ENCODE results near the gene UNC5A. TPM values are rescaled to one million over a fixed set of nuclear protein-coding genes. Genes with fewer than 3 reads are reported as not detected.

Gene UNC5A
- total and polyA plus RNA-seq, 9 of the 15 experiments (the other 6 are each of a cell fraction or from before 2014, with no cell fraction given): not detected

DNA sequence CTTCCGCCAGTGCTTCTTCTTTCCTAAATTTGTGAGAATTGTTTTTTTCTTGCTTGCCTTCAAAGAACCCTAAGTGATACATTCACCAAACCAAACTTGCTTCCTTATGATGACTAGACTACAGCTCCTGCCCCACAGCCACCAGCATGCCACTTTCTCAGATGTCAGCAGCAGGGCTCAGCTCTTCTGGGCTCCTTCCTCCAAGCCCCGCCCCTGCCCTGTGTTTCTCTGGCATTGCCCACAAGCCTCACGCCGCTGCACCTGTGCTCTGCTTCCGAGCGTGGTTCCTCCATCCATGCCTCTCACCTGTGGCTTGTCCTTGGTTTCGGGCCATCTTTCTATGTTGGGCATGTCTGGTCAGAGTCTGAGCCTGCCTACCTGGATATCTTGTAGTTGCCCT, 10.6 kb downstream of the UNC5A start (continued):
- TF ChIP-seq, protein P1, sequence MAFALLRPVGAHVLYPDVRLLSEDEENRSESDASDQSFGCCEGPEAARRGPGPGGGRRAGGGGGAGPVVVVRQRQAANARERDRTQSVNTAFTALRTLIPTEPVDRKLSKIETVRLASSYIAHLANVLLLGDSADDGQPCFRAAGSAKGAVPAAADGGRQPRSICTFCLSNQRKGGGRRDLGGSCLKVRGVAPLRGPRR (CRISPR knock-in tag; IDR thresholded peaks at IDR 0.05): no peak
- no peak for TF ChIP-seq CBX2 (IDR thresholded peaks at IDR 0.05; ENCODE audit: insufficient read depth, low read length, poor library complexity, severe bottlenecking)
- TF ChIP-seq, protein P2, sequence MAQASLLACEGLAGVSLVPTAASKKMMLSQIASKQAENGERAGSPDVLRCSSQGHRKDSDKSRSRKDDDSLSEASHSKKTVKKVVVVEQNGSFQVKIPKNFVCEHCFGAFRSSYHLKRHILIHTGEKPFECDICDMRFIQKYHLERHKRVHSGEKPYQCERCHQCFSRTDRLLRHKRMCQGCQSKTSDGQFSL (CRISPR knock-in tag; IDR thresholded peaks at IDR 0.05): no peak
- TF ChIP-seq, protein P2 (tag; IDR thresholded peaks at IDR 0.05): no peak
- no peak for TF ChIP-seq SMARCA4 (IDR thresholded peaks at IDR 0.05)

DNA sequence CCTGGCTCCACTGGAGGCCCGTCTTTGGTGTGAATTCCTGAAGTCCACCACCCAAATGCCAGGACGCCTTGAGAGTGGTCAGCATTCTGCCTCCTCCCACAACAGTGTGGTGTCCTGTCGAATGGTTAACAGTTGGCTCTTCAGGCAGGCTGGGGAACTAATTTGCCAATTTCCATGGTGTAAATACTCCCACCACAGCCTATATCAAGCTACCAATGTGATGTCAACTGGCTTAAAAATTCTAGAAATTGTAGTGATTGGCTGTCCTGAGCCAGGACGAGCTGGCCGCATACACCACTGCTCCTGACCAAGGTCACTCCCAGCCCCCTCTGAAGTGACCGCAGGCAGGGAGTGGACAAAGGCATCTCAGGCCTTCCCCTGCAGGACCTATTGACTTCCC, 11.1 kb downstream of the UNC5A start:
- Histone ChIP-seq H3K27me3 (ENCODE audit: control insufficient read depth in 2 of 2, insufficient read depth in 2 of 2, low read length in 2 of 2) (peaks cover 41 to 86% of the 10 kb centered on the region in 2 experiments), H3K9me3 (replicated peaks; ENCODE audit: control insufficient read depth, insufficient read depth, low read depth, low read length) (no peaks in the 10 kb centered on the region), H3K4me2 (ENCODE audit: insufficient read depth, low read length) (no peak overlapping the region), H3K27ac (ENCODE audit: extremely low read depth, low read depth, low read length) (no peak overlapping the region), H4K20me1 (replicated peaks; ENCODE audit: control insufficient read depth, insufficient read depth, low read length) (peaks cover 8% of the 10 kb centered on the region; the same call in 1 of the 2 replicates), H3K36me3 (ENCODE audit: control insufficient read depth, insufficient read depth, low read length) (no peaks in the 10 kb centered on the region), H3K79me2 (ENCODE audit: control insufficient read depth, insufficient read depth, low read length) (no peaks in the 10 kb centered on the region), H2AFZ (ENCODE audit: low read depth, low read length) (no peak overlapping the region), H3K4me1 (replicated peaks in 1 of 2; ENCODE audit: control insufficient read depth in 2 of 2, insufficient read depth in 2 of 2, low read length in 2 of 2) (peaks cover 0 to 28% of the 10 kb centered on the region in 2 experiments; a peak in 2 of 5 replicates), H3K4me3 (no peak overlapping the region), H3K9me1 (ENCODE audit: control insufficient read depth, insufficient read depth, low read length) (no peaks in the 10 kb centered on the region), H3K9ac (ENCODE audit: insufficient read depth in 1 of 2, low read depth in 2 of 2, low read length in 2 of 2) (no peak overlapping the region)
- TF ChIP-seq SAP30 (IDR thresholded peaks at IDR 0.05; ENCODE audit: borderline replicate concordance, insufficient read depth, low read depth, low read length, poor library complexity, severe bottlenecking): no peak
- TF ChIP-seq SIN3A (IDR thresholded peaks at IDR 0.05; ENCODE audit: borderline replicate concordance in 2 of 2, control insufficient read depth in 1 of 2, low read depth in 2 of 2, low read length in 2 of 2): no peak
- TF ChIP-seq ZNF311 (CRISPR knock-in tag; IDR thresholded peaks at IDR 0.05): no peak
- TF ChIP-seq SETDB1 (IDR thresholded peaks at IDR 0.05; ENCODE audit: low read length): no peak
- intact Hi-C loops (cut with micrococcal nuclease): no loop called here
- ChIA-PET POLR2A (interaction anchor here (0.6 kb wide), 2 partner anchors 65 to 76 kb away, joined by 3 read pairs; no protein-coding TSS in a partner anchor), CTCF (ENCODE audit: low intra/inter-chr PET ratio) (interaction anchor here (0.6 kb wide), 1 partner anchor 248 kb away, joined by 3 read pairs; no protein-coding TSS in a partner anchor)
- no peak for ATAC-seq
- in situ Hi-C loops (cut with MboI): no loop called here
- WGBS (ENCODE audit: insufficient coverage, low coverage, missing lambda C conversion rate): 2% methylated on average over 6 of the region's 6 CpGs
- DNase-seq (ENCODE audit: extremely low read depth in 1 of 4, low spot score in 3 of 4): no peak
- BruUV-seq (replicated peaks): no TSS peak
- FAIRE-seq: no peak
